Measurements from ENCODE around the gene CDC42BPB. TPM values are rescaled to one million over a fixed set of nuclear protein-coding genes. Genes with fewer than 3 reads are reported as not detected.

The CDC42BPB gene
- total RNA-seq, 4 donors from 2014 or later = 145 to 255 (median 197) TPM

DNA sequence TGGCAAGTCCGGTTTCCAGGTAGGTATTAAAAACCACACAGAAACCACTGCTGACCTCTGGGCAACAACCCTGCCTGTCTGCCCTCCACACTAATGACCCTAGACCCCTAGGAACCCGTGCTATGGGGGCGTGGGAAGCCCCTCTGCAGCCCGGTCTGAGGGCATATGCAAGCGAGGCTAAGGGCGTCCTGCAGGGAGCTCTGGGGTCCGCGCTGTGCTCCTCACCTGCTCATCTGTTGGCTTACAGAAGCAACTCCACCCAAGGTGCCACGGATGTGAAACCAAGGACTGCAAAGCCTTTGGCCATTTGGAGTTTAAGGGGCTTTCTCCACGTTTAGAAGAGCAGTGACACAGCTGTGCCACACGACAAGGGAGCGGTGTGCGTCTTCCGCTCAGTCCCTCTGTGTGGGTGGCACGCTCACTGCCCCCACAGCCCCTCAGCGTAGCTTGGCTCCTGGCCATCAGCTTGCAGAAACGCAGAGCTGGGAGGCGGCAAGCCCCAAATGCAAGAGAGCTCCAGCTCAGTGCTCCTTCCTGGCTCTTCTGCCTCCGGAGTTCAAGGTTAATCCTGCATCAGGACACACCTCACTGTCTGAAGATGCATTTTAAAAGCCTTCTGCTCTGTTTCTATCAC is 116.5 kb downstream of the CDC42BPB start:
- H3K27me3 ChIP-seq = no peaks in the 10 kb centered on the region
- no peak overlapping the region for H3K4me3 ChIP-seq
- peaks cover 0 to 6% (median 3%) of the 10 kb centered on the region in 4 donors for H3K4me1 ChIP-seq
- H3K9me3 ChIP-seq = no peaks in the 10 kb centered on the region
- TF ChIP-seq POLR2A (IDR thresholded peaks at IDR 0.05) = no peak
- TF ChIP-seq, protein P1, sequence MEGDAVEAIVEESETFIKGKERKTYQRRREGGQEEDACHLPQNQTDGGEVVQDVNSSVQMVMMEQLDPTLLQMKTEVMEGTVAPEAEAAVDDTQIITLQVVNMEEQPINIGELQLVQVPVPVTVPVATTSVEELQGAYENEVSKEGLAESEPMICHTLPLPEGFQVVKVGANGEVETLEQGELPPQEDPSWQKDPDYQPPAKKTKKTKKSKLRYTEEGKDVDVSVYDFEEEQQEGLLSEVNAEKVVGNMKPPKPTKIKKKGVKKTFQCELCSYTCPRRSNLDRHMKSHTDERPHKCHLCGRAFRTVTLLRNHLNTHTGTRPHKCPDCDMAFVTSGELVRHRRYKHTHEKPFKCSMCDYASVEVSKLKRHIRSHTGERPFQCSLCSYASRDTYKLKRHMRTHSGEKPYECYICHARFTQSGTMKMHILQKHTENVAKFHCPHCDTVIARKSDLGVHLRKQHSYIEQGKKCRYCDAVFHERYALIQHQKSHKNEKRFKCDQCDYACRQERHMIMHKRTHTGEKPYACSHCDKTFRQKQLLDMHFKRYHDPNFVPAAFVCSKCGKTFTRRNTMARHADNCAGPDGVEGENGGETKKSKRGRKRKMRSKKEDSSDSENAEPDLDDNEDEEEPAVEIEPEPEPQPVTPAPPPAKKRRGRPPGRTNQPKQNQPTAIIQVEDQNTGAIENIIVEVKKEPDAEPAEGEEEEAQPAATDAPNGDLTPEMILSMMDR (IDR thresholded peaks at IDR 0.05) = no peak
- peaks cover 0 to 91% (median 0%) of the 10 kb centered on the region in 3 donors for H3K36me3 ChIP-seq
- no peak for DNase-seq
- H3K27ac ChIP-seq = peak overlapping the region in 1 of 4 donors; percentile 66

DNA sequence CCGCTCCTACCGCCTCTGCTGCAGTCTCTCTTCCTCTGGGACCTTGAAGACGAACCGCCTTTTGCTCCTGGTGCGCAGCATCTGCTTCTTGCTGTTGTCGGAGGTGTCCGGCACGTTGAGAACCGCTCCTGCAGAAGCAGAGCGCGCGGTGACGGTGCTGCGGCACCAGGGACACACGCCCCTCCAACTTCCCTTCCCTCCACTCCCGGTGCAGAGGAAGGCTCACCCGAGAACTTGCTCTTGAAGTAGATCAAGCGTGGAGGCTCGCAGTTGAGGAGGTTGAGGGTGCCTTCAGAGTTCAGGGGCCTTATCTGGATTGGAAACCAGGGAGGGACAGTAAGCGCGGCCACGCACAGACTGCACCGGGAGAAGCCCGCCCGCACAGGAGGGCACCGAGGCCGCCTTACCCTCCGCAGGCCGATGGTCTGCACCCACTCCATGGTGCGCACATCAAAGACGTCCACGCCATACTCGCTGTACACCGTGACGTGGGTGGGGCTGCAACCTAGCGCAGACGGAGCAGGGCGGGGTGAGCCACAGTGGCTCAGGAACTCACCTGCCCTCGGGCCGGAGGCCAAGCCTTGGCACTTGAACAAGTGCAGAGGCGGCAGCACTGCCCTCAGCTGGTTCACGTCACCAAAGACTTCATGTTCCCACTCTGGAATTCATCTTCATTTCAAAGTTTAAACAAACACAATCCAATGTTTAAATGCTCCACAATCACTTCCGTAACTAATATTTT is 117.4 kb downstream of the CDC42BPB start:
- Histone ChIP-seq H3K36me3 (peaks cover 0 to 82% (median 0%) of the 10 kb centered on the region in 3 donors), H3K27ac (no peak overlapping the region)

DNA sequence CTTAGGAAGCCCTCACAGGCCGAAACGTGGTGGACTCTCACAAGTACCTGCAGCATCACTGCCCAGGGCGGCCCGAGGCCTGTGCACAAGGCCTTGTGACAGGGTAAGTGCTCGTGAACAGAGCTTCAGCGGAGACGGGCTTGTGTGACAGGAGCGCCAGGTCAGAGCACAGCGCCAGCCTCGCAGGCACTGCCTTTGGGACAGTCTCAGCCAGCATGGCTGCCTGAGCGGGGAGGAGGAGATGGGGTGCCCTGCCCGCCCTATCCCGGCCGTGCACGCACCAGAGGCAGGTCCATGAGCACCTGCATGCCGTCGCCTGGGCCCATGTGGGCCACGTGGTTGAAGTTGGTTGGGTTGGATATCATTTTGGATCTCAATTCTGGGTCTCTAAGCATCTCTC is 118.0 kb downstream of the CDC42BPB start:
- peak in 1 of 3 donors; percentile 45 for DNase-seq
- Histone ChIP-seq H3K36me3 (peaks cover 0 to 76% (median 0%) of the 10 kb centered on the region in 3 donors), H3K9me3 (no peaks in the 10 kb centered on the region), H3K4me3 (no peak overlapping the region), H3K27me3 (no peaks in the 10 kb centered on the region), H3K27ac (no peak overlapping the region), H3K4me1 (peaks cover 0 to 6% (median 3%) of the 10 kb centered on the region in 4 donors)
- TF ChIP-seq, protein P1 (IDR thresholded peaks at IDR 0.05) = no peak
- TF ChIP-seq POLR2A (IDR thresholded peaks at IDR 0.05) = no peak

More for the DNA sequence above, 117.4 kb downstream of the CDC42BPB start:
- Histone ChIP-seq H3K9me3 (no peaks in the 10 kb centered on the region), H3K27me3 (no peaks in the 10 kb centered on the region), H3K4me3 (no peak overlapping the region), H3K4me1 (peaks cover 0 to 6% (median 3%) of the 10 kb centered on the region in 4 donors)
- DNase-seq = peak in 2 of 3 donors; percentile 52 to 73
- TF ChIP-seq POLR2A (IDR thresholded peaks at IDR 0.05) = no peak
- TF ChIP-seq, protein P1 (IDR thresholded peaks at IDR 0.05) = peak in 2 of 6 experiments; percentile 9 to 14

DNA sequence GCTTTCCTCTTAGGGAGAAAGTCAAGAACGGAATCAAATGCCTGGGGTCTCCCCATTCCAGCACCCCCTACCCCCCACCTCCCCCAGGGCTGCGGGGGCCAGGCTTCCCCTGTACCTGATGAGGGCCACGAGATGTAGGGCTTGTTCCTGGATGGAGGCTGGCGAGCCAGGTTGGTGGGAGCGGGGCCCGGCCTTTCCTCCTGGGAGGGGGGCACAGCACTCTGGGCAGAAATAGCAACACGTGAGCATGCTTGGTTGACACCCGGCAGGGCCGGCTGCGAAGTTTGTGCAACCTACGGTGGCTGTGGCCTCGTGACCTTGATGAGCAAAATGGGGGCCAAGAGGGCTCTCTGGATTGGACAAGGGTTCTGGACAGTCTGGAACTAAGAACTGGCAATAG is 119.2 kb downstream of the CDC42BPB start:
- DNase-seq = no peak
- H3K9me3 ChIP-seq = no peaks in the 10 kb centered on the region
- H3K36me3 ChIP-seq = peaks cover 0 to 72% (median 0%) of the 10 kb centered on the region in 3 donors

DNA sequence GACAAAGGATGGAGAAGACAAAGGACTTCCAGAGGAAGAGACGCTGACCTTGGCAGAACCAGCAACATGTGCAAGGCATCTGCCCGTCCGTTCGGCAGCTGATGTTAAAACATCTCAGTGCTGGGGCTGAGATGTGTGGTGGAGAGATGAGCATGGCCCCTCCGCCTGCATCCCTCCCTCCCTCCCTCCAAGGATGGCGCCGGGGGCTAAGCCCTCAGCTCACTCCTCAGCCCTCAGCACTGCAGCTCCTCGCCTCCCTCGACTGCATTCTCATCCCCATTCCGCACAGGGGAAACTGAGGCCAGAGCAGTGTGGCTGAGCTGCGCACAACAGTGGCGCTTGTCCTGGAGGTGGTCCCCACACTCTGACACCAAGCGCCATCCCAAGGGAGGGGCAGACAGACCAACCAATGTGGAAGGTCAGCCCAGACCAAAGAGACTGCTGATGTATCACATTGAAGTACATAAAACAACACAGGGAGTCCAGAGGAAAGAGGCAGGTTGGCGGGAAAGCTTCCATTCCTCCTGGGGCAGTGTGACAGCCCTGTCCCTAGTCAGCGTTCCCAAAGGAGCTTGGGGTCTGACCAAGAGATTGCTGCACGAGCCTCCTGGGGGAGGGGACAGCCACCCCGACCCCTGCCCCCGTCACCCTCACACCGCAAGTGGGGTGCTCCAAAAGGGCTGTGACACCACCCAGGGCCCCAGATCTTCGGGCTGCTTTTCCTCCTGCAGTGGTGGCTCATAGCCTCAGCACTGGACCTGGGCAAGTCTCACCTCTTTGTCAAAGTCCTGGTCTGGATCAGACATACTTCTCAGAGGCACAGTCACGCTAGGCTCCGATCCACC is 119.8 kb downstream of the CDC42BPB start:
- Histone ChIP-seq H3K4me1 (peaks cover 0 to 6% (median 3%) of the 10 kb centered on the region in 4 donors), H3K9me3 (no peaks in the 10 kb centered on the region), H3K27ac (no peak overlapping the region), H3K36me3 (peaks cover 0 to 72% (median 0%) of the 10 kb centered on the region in 3 donors), H3K27me3 (no peaks in the 10 kb centered on the region), H3K4me3 (no peak overlapping the region)
- DNase-seq = no peak
- no peak for TF ChIP-seq POLR2A (IDR thresholded peaks at IDR 0.05)
- TF ChIP-seq, protein P1 (IDR thresholded peaks at IDR 0.05) = no peak

More for the DNA sequence above, 119.2 kb downstream of the CDC42BPB start:
- TF ChIP-seq POLR2A (IDR thresholded peaks at IDR 0.05) = no peak
- TF ChIP-seq, protein P1 (IDR thresholded peaks at IDR 0.05) = no peak
- Histone ChIP-seq H3K4me3 (no peak overlapping the region), H3K27me3 (no peaks in the 10 kb centered on the region), H3K27ac (no peak overlapping the region), H3K4me1 (peaks cover 0 to 6% (median 3%) of the 10 kb centered on the region in 4 donors)

Measured in Peyer's patch (tissue), 4 donors.